ENCODE measurements around the gene MORN5.

GRCh38 chr9:122216798-122217418 lies 57.2 kb downstream of the MORN5 start:
- TF ChIP-seq CTCF (IDR thresholded peaks at IDR 0.05) (no peak), POLR2A (IDR thresholded peaks at IDR 0.05) (no peak), POLR2AphosphoS5 (IDR thresholded peaks at IDR 0.05) (no peak)
